Choroid plexus epithelial cell (primary cell): Measurements from ENCODE around the gene DNAI7.

ENCODE experiments used
- DNase-seq: peaks from one replicate; pipeline ENCODE4 v3.0.0-alpha.2; 2010; ENCODE audit warnings: low read depth
- H3K4me3 ChIP-seq: 2 replicates; pipeline ENCODE4 v1.5.1; 2011; ENCODE audit warnings: low read depth, mild to moderate bottlenecking, control low read depth, low read length, moderate library complexity
- CTCF ChIP-seq: conservative IDR thresholded peaks from 2 replicates; pipeline ENCODE4 v1.5.1; 2011; ENCODE audit warnings: low read depth, mild to moderate bottlenecking, control low read depth, inconsistent platforms, low read length, moderate library complexity

DNAI7 gene

GRCh38 chr12:25100194-25101091, 94.5 kb downstream of the DNAI7 start:
- H3K4me3 ChIP-seq: no peak overlapping the region
- TF ChIP-seq CTCF: no peak
- DNase-seq: no peak

GRCh38 chr12:25099010-25099409, 96.0 kb downstream of the DNAI7 start:
- no peak for TF ChIP-seq CTCF
- no peak overlapping the region for H3K4me3 ChIP-seq
- no peak for DNase-seq

- no peak for DNase-seq
- TF ChIP-seq CTCF: no peak
- no peak overlapping the region for H3K4me3 ChIP-seq
These were observed 105.2 kb downstream of the DNAI7 start for GRCh38 chr12:25089738-25090137.

- H3K4me3 ChIP-seq: no peak overlapping the region
- DNase-seq: no peak
- TF ChIP-seq CTCF: no peak
These were observed 107.4 kb downstream of the DNAI7 start for GRCh38 chr12:25087596-25087995.

GRCh38 chr12:25084816-25085215, 110.1 kb downstream of the DNAI7 start:
- no peak for DNase-seq
- H3K4me3 ChIP-seq: no peak overlapping the region

GRCh38 chr12:25083211-25083610, 111.7 kb downstream of the DNAI7 start:
- peak; percentile 18 for DNase-seq
- TF ChIP-seq CTCF: no peak
- H3K4me3 ChIP-seq: no peak overlapping the region

More at GRCh38 chr12:25084816-25085215, 110.1 kb downstream of the DNAI7 start:
- no peak for TF ChIP-seq CTCF

GRCh38 chr12:25082628-25083027, 112.3 kb downstream of the DNAI7 start:
- DNase-seq: no peak
- no peak for TF ChIP-seq CTCF

More at GRCh38 chr12:25082628-25083027, 112.3 kb downstream of the DNAI7 start:
- no peak overlapping the region for H3K4me3 ChIP-seq
